Ascending aorta (tissue), 2 donors: ENCODE data around the gene DTNA. TPM values are rescaled to one million over a fixed set of nuclear protein-coding genes. Genes with fewer than 3 reads are reported as not detected.

Source experiments
- DNase-seq, 2 donors: peaks; one replicate each; pipeline ENCODE4 v3.0.0-alpha.2; 2019; ENCODE audit warnings: low spot score in 2 of 2
- H3K27ac ChIP-seq, 2 donors: fragments of 200-600 bp; sonication (generic); one replicate each; pipeline ENCODE4 v1.5.1; 2016 to 2017; ENCODE audit warnings: mild to moderate bottlenecking in 1 of 2
- H3K27me3 ChIP-seq: fragments of 200-600 bp; sonication (generic); one replicate; pipeline ENCODE4 v1.5.1; 2017
- H3K36me3 ChIP-seq, 2 donors: fragments of 200-600 bp; sonication (generic); one replicate each; pipeline ENCODE4 v1.5.1; 2016
- H3K4me1 ChIP-seq, 2 donors: fragments of 200-600 bp; sonication (generic); one replicate each; pipeline ENCODE4 v1.5.1; 2016 to 2017; ENCODE audit warnings: mild to moderate bottlenecking in 1 of 2
- H3K4me3 ChIP-seq, 2 donors: fragments of 200-600 bp; sonication (generic); one replicate each; pipeline ENCODE4 v1.5.1; 2016 to 2017; ENCODE audit warnings: mild to moderate bottlenecking in 1 of 2
- H3K9me3 ChIP-seq, 2 donors: fragments of 200-600 bp; sonication (generic); one replicate each; pipeline ENCODE4 v1.5.1; 2016
- intact Hi-C: fragments of 100-400 bp; cut with DNase I; formaldehyde crosslinking; loops from one replicate; pipeline ENCODE4 v1.15.1; 2023
- total RNA-seq: library from RNA; depleted of rRNA; stranded (reverse); fragments of >200 nt; gene quantifications from one replicate; pipeline ENCODE4 v1.1.0, GENCODE V29; 2016
- TF ChIP-seq, protein P1 (sequence below), 3 experiments: fragments of 200-600 bp in 2 of 3; fragments of 450-650 bp in 1 of 3; sonication (generic) in 2 of 3; IDR thresholded peaks; one replicate each; pipeline ENCODE4 v1.5.1; 2016 to 2019; ENCODE audit warnings: antibody characterized with exemption in 3 of 3, mild to moderate bottlenecking in 1 of 3, moderate library complexity in 1 of 3

The DTNA gene
- total RNA-seq, 1 donor from 2014 or later: 7.3 TPM

DNA sequence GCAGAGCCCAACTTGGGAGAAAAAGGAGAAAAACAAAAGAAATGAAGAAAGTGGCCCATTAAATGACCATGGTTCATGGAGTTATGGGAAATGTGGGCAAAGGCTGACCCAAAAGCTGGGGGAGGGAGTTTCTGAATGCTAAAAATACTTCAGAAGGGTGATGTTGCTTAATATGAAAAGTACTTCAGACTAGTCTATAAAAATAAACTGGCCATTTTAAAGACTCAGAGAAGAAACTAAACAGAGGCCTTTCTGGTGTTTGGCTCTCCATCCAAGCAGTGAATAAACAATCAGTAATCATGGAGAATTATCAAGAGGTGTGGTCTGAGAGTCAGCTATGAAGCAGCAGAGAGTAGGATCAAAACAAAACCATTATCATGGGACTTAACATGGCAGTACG, 170.3 kb downstream of the DTNA start:
- Histone ChIP-seq H3K4me3 (no peak overlapping the region), H3K27me3 (no peaks in the 10 kb centered on the region), H3K27ac (peak overlapping the region; percentile 86 to 88), H3K9me3 (no peaks in the 10 kb centered on the region), H3K4me1 (peaks cover under 1 to 38% of the 10 kb centered on the region in 2 donors), H3K36me3 (peaks cover 9 to 18% of the 10 kb centered on the region in 2 donors)
- DNase-seq: no peak
- intact Hi-C loops: loop anchor here (2.0 kb wide), 3 partner anchors 30 to 96 kb away; no protein-coding TSS in a partner anchor
- TF ChIP-seq, protein P1, sequence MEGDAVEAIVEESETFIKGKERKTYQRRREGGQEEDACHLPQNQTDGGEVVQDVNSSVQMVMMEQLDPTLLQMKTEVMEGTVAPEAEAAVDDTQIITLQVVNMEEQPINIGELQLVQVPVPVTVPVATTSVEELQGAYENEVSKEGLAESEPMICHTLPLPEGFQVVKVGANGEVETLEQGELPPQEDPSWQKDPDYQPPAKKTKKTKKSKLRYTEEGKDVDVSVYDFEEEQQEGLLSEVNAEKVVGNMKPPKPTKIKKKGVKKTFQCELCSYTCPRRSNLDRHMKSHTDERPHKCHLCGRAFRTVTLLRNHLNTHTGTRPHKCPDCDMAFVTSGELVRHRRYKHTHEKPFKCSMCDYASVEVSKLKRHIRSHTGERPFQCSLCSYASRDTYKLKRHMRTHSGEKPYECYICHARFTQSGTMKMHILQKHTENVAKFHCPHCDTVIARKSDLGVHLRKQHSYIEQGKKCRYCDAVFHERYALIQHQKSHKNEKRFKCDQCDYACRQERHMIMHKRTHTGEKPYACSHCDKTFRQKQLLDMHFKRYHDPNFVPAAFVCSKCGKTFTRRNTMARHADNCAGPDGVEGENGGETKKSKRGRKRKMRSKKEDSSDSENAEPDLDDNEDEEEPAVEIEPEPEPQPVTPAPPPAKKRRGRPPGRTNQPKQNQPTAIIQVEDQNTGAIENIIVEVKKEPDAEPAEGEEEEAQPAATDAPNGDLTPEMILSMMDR (IDR thresholded peaks at IDR 0.05): no peak

GRCh38 chr18:34880882-34881834, 171.1 kb downstream of the DTNA start:
- Histone ChIP-seq H3K27me3 (no peaks in the 10 kb centered on the region), H3K9me3 (no peaks in the 10 kb centered on the region), H3K36me3 (peaks cover 9 to 18% of the 10 kb centered on the region in 2 donors), H3K27ac (peak overlapping the region; percentile 86 to 88), H3K4me1 (peaks cover 4 to 45% of the 10 kb centered on the region in 2 donors), H3K4me3 (no peak overlapping the region)
- intact Hi-C loops: loop anchor here (2.0 kb wide), 3 partner anchors 30 to 96 kb away; no protein-coding TSS in a partner anchor
- DNase-seq: peak in 1 of 2 donors; percentile 72
- TF ChIP-seq, protein P1 (IDR thresholded peaks at IDR 0.05): peak in 1 of 3 experiments; percentile 27

- no peak for DNase-seq
- TF ChIP-seq, protein P1 (IDR thresholded peaks at IDR 0.05): no peak
- H3K27me3 ChIP-seq: no peaks in the 10 kb centered on the region
- peaks cover 4 to 46% of the 10 kb centered on the region in 2 donors for H3K4me1 ChIP-seq
- peak overlapping the region in 1 of 2 donors; percentile 69 for H3K27ac ChIP-seq
- H3K4me3 ChIP-seq: no peak overlapping the region
- H3K36me3 ChIP-seq: peaks cover 9 to 12% of the 10 kb centered on the region in 2 donors
- H3K9me3 ChIP-seq: no peaks in the 10 kb centered on the region
- intact Hi-C loops: no loop called here
Measured at GRCh38 chr18:34884436-34884835, 174.3 kb downstream of the DTNA start.

GRCh38 chr18:34886177-34886576, 176.1 kb downstream of the DTNA start:
- H3K27ac ChIP-seq: peak overlapping the region; percentile 69 to 72
- peaks cover 9 to 12% of the 10 kb centered on the region in 2 donors for H3K36me3 ChIP-seq
- H3K27me3 ChIP-seq: no peaks in the 10 kb centered on the region
- DNase-seq: no peak
- intact Hi-C loops: no loop called here
- H3K9me3 ChIP-seq: no peaks in the 10 kb centered on the region
- TF ChIP-seq, protein P1 (IDR thresholded peaks at IDR 0.05): no peak
- peaks cover 4 to 34% of the 10 kb centered on the region in 2 donors for H3K4me1 ChIP-seq
- no peak overlapping the region for H3K4me3 ChIP-seq

GRCh38 chr18:34887881-34888580, 177.9 kb downstream of the DTNA start:
- Histone ChIP-seq H3K4me3 (no peak overlapping the region), H3K36me3 (peaks cover under 1 to 19% of the 10 kb centered on the region in 2 donors), H3K9me3 (no peaks in the 10 kb centered on the region), H3K4me1 (peaks cover 4 to 22% of the 10 kb centered on the region in 2 donors), H3K27ac (no peak overlapping the region), H3K27me3 (no peaks in the 10 kb centered on the region)
- intact Hi-C loops: no loop called here
- TF ChIP-seq, protein P1 (IDR thresholded peaks at IDR 0.05): no peak
- DNase-seq: no peak
